Left lung (tissue), 10 donors: ENCODE results near the gene PGAM1. TPM values are rescaled to one million over a fixed set of nuclear protein-coding genes. Genes with fewer than 3 reads are reported as not detected.
A peak's percentile ranks its signal among the peaks of the same experiment; 100 is the strongest.

Experiments used
- ATAC-seq: fragments of 200-7000 bp; cut with Tn5 transposase; one replicate; pipeline ENCODE4 v1.9.1; 2020; ENCODE audit warnings: moderate library complexity
- DNase-seq, 4 donors: peaks; one replicate each; pipeline ENCODE4 v3.0.0-alpha.2; 2013 to 2020
- H3K27ac ChIP-seq, 2 donors: fragments of 200-600 bp; sonication (generic) in 1 of 2; one replicate each; pipeline versions ENCODE4 v1.5.0 to v1.8.0; 2020 to 2021
- H3K27me3 ChIP-seq, 2 donors: fragments of 200-600 bp; sonication (generic) in 1 of 2; one replicate each; pipeline versions ENCODE4 v1.5.0 to v1.8.0; 2020 to 2021
- H3K36me3 ChIP-seq, 2 donors: fragments of 200-600 bp; sonication (generic) in 1 of 2; one replicate each; pipeline versions ENCODE4 v1.5.0 to v1.8.0; 2020 to 2021
- H3K4me1 ChIP-seq, 2 donors: fragments of 200-600 bp; one replicate each; pipeline ENCODE4 v1.8.0; 2021
- H3K4me3 ChIP-seq, 2 donors: fragments of 200-600 bp; sonication (generic) in 1 of 2; one replicate each; pipeline versions ENCODE4 v1.5.0 to v1.8.0; 2020 to 2021; ENCODE audit warnings: mild to moderate bottlenecking in 1 of 2
- H3K9me3 ChIP-seq, 2 donors: fragments of 200-600 bp; sonication (generic) in 1 of 2; one replicate each; pipeline versions ENCODE4 v1.5.0 to v1.8.0; 2020 to 2021
- intact Hi-C, 2 donors: fragments of 100-400 bp; cut with DNase I; formaldehyde crosslinking; loops; one replicate each; pipeline versions ENCODE4 v1.11.2 to v1.14.2; 2022
- polyA plus RNA-seq, 6 donors: library from polyadenylated mRNA; unstranded; fragments of 120-200 nt; gene quantifications; one replicate each; pipeline ENCODE4 v1.2.1, GENCODE V29; 2013; ENCODE audit not compliant: insufficient read length in 6 of 6
- total RNA-seq, 2 donors: library from RNA; stranded (reverse); fragmentation: NEBNext Ultra II Directional; extraction: Animal tissue kit (Norgen Biotek cat#: 25700); gene quantifications; one replicate each; pipeline ENCODE4 v1.2.1, GENCODE V29; 2021
- TF ChIP-seq, protein P1 (sequence below), 2 donors: fragments of 200-600 bp; sonication (generic) in 1 of 2; IDR thresholded peaks; one replicate each; pipeline versions ENCODE4 v1.5.0 to v1.8.0; 2021; ENCODE audit warnings: antibody characterized with exemption in 2 of 2
- donor health status: DM: no; HTN: yes; CAD: no.
- donor health status: DM: no; HTN: no; CAD: no.

The PGAM1 gene
- total and polyA plus RNA-seq, 8 donors = 155 to 236 (median 169) TPM

DNA sequence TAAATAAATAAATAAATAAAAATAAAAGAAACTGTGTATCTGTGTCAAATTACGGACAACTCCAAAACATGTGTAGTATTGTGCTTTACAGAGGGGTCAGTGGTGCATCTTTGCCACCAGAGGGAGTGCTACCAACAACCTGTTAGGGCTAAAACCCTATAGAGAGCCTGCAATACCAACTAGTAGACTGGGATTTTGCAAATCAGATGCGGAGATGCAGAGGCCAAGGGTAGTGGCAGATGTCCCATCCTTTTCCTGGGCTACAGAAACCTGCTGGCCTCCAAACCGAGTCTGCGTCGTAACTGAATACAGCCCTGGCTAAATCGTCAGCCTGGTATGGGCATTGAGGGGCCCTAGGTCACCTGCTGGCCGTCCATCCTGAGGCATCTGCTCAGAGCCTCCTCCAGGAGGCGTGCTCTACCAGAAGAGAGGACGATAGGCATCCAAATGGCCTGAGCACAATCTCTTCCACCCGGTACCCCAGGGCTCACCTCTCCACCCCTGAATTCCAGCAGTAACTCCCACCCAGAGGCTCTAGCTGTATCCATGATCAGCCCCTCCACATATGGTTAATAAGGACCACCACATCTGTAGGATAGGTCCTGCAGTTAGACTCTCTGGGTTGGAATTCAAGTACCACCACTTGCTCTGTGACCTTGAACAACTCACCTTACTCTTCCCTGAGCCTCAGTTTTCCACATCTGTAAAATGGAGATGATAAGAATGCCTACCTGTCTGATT is 18.6 kb upstream of the PGAM1 start:
- TF ChIP-seq, protein P1, sequence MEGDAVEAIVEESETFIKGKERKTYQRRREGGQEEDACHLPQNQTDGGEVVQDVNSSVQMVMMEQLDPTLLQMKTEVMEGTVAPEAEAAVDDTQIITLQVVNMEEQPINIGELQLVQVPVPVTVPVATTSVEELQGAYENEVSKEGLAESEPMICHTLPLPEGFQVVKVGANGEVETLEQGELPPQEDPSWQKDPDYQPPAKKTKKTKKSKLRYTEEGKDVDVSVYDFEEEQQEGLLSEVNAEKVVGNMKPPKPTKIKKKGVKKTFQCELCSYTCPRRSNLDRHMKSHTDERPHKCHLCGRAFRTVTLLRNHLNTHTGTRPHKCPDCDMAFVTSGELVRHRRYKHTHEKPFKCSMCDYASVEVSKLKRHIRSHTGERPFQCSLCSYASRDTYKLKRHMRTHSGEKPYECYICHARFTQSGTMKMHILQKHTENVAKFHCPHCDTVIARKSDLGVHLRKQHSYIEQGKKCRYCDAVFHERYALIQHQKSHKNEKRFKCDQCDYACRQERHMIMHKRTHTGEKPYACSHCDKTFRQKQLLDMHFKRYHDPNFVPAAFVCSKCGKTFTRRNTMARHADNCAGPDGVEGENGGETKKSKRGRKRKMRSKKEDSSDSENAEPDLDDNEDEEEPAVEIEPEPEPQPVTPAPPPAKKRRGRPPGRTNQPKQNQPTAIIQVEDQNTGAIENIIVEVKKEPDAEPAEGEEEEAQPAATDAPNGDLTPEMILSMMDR (IDR thresholded peaks at IDR 0.05) = peak; percentile 84 to 87
- intact Hi-C loops = no loop called here

GRCh38 chr10:97407952-97408248 is 18.1 kb upstream of the PGAM1 start:
- H3K36me3 ChIP-seq = no peaks in the 10 kb centered on the region
- H3K9me3 ChIP-seq = no peaks in the 10 kb centered on the region
- peaks cover 0 to 55% of the 10 kb centered on the region in 2 donors for H3K4me1 ChIP-seq
- no peak for ATAC-seq
- no peak for DNase-seq
- intact Hi-C loops = no loop called here
- TF ChIP-seq, protein P1 (IDR thresholded peaks at IDR 0.05) = no peak
- H3K4me3 ChIP-seq = no peak overlapping the region
- no peaks in the 10 kb centered on the region for H3K27me3 ChIP-seq
- peak overlapping the region; percentile 6 to 94 for H3K27ac ChIP-seq

More for the DNA sequence above, 18.6 kb upstream of the PGAM1 start:
- H3K4me1 ChIP-seq = peaks cover 0 to 55% of the 10 kb centered on the region in 2 donors
- no peaks in the 10 kb centered on the region for H3K9me3 ChIP-seq
- no peaks in the 10 kb centered on the region for H3K27me3 ChIP-seq
- peak; percentile 95 for ATAC-seq
- DNase-seq = peak in 3 of 4 donors; percentile 53 to 80 (median 74)
- H3K4me3 ChIP-seq = no peak overlapping the region
- no peaks in the 10 kb centered on the region for H3K36me3 ChIP-seq
- peak overlapping the region; percentile 6 to 94 for H3K27ac ChIP-seq

DNA sequence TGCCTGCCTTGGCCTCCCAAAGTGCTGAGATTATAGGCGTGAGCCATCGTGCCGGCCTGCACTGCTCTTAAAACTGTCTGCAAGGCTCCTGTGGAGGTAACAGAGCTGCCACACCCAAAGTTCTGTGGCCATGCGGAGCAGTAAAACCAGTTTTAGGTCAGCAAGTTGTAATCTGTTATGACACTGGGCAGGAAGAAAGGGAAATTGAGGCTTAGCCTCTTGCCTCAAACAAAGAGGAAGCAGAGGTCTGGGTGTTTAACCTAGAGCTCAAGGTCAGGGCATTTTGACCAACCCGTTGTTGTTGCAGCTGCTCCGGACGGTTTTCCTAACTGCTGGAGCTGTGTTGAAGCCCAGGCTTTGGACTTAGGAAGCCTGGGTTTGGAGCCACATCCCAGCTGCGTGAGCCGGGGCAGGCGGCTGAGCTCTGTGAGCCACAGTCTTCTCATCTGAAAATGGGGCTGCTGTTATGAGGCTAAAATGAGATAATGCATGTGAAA is 17.4 kb upstream of the PGAM1 start:
- Histone ChIP-seq H3K9me3 (no peaks in the 10 kb centered on the region), H3K4me3 (no peak overlapping the region), H3K27ac (peak overlapping the region; percentile 6 to 94), H3K4me1 (peaks cover 0 to 61% of the 10 kb centered on the region in 2 donors), H3K36me3 (no peaks in the 10 kb centered on the region), H3K27me3 (no peaks in the 10 kb centered on the region)
- intact Hi-C loops = no loop called here
- ATAC-seq (peak; percentile 8), DNase-seq (no peak)
- TF ChIP-seq, protein P1 (IDR thresholded peaks at IDR 0.05) = no peak

GRCh38 chr10:97411406-97411805 is 14.6 kb upstream of the PGAM1 start:
- Histone ChIP-seq H3K27me3 (no peaks in the 10 kb centered on the region), H3K4me3 (no peak overlapping the region), H3K4me1 (peaks cover 0 to 64% of the 10 kb centered on the region in 2 donors), H3K27ac (peak overlapping the region in 1 of 2 donors; percentile 28), H3K9me3 (no peaks in the 10 kb centered on the region), H3K36me3 (no peaks in the 10 kb centered on the region)
- DNase-seq = no peak
- no peak for ATAC-seq
- intact Hi-C loops = no loop called here
- TF ChIP-seq, protein P1 (IDR thresholded peaks at IDR 0.05) = no peak

- H3K4me1 ChIP-seq = peaks cover 0 to 49% of the 10 kb centered on the region in 2 donors
- H3K4me3 ChIP-seq = no peak overlapping the region
- no peaks in the 10 kb centered on the region for H3K27me3 ChIP-seq
- intact Hi-C loops = no loop called here
- no peak for DNase-seq
- H3K36me3 ChIP-seq = no peaks in the 10 kb centered on the region
- peak overlapping the region in 1 of 2 donors; percentile 68 for H3K27ac ChIP-seq
- TF ChIP-seq, protein P1 (IDR thresholded peaks at IDR 0.05) = no peak
- peak; percentile 14 for ATAC-seq
- H3K9me3 ChIP-seq = no peaks in the 10 kb centered on the region
These were observed 13.1 kb upstream of the PGAM1 start for GRCh38 chr10:97412891-97413304.
